NCI-H446 treated with DMSO at 0.1 percent for 48 hours (cell line): ENCODE results near the gene TMEM60.
"Not testable (repeated sequence)": the region's sequence is repeated elsewhere in the genome, so short reads cannot be mapped to it uniquely, and the experiment has no call there.

ENCODE experiments used
- DNase-seq: peaks from one replicate; lab custom pipeline; 2025; lab: John Stamatoyannopoulos, UW

The TMEM60 gene

DNA sequence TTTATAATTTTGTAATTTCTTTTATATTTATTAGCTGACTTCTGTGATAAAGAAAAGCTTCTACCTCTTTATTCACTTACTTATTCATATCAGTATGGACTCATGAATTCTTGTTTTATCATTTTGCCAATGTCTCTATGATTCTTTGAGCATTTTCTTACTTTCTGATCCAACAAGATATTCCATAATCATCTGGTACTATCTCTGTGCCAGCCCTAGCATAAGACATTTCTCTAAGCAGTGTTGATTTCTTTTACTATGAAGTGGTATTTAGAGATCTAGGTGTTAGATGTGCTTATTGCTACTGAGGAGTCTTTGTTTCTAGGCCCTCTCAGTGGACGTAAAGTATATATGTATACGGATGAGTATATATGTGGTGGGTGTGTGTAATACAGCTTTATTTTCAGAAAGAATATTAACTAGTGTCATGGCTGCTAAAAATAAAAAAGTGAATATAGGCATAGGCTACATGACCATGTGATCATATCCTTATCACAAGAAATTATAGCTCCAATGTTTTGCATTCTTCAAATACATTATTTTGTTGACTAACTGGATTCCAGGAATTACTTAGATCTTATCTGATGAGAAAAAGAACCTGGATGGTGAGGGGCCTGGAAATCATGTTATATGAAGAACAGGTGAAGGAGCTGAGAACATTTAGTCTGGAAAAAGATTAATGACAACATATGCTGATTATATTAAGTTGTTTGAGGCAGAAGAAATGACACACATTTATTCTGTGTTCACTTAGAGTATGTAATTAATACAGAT, 13.5 kb upstream of the TMEM60 start:
- DNase-seq: no peak

DNA sequence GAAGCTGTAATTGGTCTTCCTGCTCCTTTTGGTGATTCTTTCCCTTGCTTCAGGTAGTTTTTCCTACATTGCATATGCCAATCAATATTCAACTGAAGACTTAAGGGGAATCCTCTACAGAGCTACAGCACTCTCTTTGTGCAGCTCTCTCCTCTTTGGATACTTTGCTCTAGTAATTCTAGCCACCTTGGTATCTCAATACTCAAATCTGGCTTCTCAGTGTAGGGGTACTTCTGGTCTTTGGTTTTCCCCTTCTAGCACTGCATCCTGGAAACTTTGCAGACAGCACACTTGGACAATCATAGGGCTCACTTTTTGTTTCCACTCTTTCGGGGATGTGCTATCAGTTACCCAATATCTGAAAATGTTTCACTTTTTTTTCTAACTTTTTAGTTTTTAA, 10.3 kb upstream of the TMEM60 start:
- no peak for DNase-seq

DNA sequence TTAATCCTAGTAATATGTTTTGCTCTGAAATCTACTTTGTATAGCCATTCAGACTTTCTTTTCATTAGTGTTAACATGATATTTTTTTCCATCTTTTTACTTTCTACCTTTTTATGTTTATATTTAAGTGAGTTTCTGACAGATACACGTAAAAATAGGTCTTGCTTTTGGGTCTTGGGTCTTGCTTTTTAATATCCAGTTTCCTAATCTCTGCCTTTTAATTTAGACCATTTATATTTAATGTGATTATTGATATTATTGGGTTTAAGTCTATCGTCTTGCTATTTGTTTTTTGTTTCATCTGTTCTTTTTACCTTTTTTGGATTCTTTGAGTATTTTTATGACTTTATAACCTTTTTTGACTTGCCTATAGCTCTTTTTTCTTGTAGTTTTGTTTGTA, 8.2 kb upstream of the TMEM60 start:
- DNase-seq: no peak

DNA sequence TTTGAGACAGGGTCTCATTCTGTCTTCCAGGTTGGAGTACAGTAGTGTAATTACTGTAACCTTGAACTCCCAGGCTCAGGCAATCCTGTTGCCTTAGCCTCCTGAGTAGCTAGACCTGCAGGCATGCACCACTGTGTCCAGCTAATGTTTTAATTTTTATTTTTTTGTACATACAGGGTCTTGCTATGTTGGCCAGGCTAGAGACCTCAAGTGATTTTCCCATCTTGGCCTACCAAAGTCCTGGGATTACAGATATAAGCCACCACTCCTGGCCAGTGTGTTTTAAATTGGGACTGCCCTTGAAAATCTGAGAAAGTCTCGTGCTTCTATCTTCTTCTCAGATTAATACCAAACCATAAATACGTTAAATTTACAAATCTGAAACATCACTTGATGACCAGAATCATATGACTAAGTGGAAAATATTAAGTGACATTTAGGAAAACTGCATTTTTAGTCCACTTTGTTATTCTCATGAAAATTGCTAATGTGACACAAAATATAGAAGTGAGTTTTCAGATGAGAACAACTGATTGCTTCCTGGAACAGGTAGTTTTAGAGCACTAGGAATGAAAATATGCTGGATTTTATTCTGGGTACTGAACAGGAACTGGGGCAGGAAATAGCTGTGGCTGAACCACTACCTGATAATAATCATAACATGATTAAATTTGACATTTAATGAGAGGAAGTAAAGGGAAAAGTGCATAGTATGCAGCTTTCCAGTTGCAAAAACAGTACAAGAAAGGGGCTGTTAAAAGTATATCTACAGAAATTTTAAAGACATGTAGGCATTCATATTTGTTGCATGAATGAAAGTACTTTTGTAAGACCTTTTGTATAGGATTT, 4.5 kb upstream of the TMEM60 start:
- no peak for DNase-seq

DNA sequence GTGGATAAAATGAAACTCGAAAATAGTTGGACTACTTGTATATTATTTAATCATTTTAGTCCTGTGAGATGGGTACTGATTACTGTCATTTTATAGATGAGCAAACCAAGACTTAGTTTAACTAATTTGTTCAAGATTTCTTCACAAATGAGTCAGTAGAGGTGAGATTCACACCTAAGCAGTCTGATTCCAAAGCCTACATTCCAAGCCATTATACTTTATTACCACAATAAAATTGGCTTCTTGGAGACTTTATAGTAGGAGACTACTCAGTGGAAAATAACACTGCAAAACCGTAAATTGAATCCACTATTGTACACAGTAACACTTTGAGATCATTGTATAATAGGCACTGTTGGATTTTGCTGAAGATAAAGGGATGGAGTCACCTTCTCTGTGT, 2.5 kb upstream of the TMEM60 start:
- DNase-seq: no peak

DNA sequence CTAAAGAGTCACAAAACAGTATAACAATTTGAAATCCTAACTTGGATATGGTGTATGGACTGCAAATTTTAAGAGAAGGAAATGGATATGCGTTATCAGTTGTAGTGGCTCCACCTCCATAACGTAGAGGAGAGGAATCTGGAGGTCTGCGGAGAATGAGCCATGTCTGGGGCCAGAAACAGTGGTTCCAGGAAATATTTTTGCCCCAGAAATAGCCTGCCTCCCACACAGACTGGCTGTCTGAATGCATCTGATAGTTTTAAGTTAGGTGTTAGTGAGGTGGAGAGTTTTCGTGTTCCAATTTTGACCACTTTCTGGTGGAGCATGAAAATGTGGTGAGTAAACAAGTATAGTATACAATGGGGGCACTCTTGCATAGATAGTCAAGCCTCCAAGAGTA, 1.9 kb upstream of the TMEM60 start:
- DNase-seq: no peak

DNA sequence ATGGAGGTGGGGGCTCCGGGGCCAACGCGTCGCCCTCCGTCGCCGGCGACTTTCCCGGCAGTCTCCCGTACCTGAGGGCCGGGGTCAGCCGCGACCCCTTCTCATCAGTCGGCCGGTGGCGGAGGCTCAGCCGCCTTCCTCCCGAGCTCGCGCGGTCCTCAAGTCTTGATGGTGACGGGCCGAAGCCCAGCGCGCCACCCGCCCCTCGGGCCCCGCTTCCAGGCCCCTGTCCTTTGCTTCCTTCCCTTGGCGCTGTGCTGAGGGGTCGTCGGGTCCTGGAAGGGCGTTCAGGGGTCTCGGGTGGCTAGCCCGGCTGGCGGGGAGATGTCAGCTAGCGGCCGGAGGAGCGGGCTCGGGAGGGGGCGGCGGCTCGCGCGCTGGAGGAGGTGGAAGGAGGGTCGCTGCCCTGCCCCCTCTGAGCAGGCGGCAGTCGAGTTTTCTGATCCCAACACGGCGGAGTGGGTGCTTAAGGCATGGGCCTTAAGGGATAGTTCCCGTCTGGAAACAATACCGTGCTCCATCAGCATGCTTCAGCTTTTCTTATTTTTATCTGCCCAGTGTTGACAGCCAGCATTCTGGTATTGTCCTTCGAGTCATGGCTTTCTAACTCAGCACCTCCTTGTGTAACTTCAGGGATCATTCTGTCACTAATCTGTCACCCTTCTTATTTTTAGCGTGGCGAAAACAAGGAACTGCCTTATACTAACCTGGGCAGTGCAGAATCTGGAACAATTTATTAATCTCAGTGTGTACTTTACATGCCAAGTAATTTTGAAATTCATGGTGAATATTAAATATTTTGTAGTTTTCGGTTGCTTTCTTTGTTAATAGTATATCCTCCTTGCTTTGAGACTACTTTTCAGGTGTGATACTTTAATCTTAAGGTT, 1.1 kb upstream of the TMEM60 start:
- no peak for DNase-seq

DNA sequence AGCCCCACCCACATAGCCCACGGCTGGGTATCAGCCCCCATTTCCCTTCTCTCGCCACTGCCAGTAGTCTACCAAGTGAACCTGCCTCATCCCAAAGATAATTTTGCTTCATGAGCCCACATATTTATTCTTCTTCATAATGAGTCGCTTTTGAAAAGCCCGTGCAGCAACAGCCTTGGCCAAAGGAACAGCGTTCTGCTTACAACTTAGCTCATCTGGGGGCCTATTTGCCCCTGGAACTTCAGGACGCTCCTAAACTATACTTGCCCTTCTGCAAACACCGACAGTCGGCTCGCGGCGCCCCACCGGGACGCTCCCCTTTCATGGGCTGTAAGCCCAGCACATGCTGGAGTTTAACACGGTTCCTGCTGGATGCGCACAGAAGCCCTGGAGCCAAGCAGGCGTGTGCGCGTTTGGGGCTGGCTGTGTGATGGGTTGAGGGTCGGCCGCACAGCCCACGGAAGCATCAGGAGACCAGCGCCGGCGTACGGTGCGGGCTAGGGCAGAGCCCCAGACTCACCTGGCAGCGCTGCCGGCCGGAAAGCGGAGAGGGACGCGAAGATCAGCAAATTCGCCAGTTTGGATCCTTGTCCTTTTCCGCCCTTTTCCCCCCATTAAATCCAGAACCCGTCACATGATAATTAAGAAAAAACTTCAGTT, 370 bp downstream of the TMEM60 start:
- DNase-seq: no peak

DNA sequence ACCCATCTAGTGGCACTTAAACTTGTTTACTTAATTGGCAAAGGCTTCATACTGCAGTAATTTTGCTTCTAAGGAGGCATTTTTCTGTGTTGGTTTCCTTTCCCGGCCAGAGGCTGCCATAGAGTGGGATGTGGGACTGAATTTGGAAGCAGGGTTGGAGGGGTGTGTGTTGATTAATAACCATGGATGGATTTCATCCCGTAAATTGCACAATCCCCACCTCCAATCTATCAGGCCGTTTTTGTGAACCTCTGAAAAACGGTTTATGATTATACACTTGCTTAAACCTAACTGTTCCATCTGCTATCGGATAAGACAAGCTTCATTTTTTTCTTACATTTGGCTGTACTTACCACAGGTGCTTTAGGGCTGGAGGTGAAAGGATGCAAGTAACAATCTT, 1.3 kb downstream of the TMEM60 start:
- DNase-seq: no peak

DNA sequence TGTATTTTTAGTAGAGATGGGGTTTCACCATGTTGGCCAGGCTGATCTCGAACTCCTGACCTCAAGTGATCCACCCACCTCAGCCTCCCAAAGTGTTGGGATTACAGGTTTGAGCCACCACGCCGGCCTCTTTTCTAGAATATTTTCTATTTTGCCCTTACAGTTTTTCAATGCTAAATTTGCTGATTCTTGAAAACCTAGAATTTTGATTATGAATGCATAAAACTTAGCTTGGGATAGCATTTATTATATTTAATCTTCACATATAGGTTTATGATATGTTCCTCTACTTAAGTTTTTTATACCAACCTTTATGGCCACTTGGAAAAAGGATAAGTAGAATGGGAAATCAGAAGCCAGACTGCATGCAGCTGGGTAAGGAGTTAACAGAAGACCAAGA, 2.1 kb downstream of the TMEM60 start:
- DNase-seq: no peak

DNA sequence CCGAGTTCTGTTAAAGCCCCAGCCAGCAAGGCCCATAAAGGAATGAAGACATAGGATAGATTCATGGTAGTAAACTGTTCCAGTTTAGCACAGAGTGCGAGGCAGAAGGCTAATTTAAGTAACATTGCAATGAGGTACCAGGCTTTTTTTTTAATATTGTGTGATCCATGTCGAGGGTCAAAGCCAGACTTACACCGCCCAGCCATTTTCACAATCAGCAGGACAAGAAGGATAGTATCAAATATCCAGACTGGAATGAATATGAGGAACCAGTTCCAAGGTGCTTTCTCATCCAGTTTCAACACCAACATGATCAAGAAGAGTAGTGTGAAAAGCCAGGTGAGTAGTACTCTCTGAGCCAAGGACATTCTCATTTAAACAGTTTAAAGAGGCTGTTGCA, 4.2 kb downstream of the TMEM60 start:
- no peak for DNase-seq

DNA sequence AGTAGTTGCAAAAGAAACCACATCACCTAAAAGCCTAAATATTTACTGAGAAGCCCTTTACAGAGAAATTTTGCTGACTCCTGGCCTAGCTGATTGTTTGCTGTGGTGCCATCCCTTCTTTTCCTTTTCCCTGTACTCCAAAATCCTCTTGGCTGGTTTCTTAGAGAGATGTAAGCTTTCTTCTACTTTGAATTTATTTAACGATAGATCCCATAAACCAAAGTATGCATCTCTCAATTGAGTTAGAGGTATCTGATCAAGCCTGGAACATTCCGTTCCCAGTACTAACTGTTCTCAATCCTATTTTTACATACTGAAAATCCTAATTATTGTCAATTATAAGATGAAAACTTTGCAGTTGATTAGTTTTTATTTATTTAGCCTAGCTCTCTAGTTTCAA, 6.3 kb downstream of the TMEM60 start:
- DNase-seq: no peak

DNA sequence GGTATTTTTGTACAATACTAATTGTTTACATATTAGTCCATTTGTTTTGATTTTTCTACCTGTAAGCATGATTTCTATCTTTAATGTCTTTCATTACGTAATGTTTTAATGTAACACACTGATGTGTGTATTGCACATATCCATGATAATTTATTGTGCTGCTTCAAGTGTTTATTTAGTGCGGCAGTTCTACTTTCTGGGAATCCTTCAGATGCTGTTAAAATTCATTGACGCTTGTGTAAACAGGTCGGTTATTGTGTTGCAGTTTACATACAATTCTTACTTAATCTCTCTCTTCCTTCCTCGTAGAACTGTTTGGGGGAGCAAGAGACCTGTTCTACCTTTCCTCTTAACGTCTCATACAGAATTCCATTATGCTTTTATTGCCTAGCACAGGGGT, 6.9 kb downstream of the TMEM60 start:
- DNase-seq: no peak

DNA sequence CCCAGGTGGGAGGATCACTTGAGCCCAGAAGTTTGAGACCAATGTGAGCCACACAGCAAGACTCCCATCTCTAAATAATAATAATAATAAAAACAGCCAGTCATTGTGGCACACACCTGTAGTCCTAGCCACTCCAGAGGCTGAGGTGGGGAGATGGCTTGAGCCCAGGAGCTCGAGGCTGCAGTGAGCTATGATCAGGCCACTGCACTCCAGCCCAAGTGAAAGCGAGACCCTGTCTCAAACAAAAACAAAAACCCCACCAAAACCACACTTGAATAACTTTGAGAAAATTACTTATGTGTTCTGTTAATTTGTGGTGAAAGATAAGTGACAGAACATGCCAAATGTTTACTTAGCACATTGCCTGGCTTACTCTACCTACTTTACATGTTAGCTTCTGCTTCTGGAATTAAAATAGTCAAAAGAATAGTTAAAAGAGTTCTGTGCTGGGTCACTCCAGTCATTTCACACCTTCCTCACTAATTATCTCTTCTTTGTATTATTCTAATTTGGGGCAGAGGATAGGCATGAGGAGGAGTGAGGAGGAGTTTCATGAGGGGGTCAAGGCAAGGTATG, 9.8 kb downstream of the TMEM60 start:
- DNase-seq: no peak

DNA sequence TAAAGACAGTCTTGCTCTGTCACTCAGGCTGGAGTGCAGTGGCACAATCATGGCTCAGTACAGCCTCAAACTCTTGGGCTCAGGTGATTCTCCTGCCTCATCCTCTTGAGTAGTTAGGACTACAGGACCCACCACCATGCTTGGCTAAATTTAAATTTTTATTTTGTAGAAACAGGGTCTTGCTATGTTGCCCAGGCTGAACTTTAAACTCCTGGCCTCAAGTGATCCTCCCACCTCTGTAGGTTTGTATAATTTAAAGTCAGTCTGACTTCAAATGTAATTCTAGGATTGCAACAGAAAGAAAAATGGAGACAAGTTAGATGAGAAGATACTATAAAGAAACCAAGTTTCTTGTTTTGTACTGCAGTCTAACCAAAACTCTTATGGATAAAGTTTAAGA, 11.5 kb downstream of the TMEM60 start:
- DNase-seq: no peak

DNA sequence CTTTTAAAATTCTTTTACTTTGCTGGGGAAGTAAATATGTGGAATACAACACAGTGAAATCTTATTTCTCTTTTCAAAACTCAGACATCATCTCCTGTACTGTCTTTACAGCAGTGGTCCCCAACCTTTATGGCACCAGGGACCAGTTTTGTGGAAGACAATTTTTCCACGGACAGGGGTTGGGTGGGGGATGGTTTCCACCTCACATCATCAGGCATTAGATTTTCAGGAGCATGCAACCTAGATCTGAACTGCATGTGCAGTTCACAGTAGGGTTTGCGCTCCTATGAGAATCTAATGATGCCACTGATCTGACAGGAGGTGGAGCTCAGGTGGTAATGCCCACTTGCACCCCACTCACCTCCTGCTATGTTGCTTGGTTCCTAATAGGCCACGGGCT, 12.2 kb downstream of the TMEM60 start:
- no peak for DNase-seq

DNA sequence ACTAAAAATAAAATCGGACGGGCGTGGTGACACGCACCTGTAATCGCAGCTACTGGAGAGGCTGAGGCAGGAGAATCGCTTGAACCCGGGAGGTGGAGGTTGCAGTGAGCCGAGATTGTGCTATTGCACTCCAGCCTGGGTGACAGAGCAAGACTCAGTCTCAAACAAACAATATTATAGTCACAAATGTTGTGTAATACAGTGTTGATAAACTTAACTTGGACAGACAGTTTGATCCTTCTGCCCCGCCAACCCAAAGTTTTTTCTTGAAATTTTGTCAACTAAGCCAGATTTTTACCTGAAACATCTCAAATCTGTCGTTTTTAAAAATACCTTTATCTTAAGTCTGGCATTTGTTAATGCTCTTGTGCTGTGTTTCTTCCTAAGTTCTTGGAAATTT, 13.8 kb downstream of the TMEM60 start:
- DNase-seq: not testable (repeated sequence)

DNA sequence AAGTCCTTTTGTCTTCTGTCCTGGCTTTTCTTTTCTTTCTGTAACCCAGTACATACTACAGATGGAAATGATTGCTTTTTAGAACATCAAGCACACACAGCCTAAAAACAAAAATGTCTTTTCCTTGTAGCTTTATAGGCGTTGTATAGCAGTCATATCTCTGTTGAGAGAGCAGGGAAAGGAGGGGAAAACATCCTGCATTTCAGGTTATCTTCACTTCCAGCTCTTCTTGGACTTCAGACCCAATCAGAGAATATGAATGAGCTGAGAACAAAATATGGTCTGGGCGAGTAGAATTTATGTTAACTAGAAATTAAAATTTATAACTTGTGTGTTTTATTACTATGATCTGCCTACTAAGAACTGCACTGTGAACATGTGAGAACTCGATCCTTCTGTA, 14.7 kb downstream of the TMEM60 start:
- DNase-seq: no peak

DNA sequence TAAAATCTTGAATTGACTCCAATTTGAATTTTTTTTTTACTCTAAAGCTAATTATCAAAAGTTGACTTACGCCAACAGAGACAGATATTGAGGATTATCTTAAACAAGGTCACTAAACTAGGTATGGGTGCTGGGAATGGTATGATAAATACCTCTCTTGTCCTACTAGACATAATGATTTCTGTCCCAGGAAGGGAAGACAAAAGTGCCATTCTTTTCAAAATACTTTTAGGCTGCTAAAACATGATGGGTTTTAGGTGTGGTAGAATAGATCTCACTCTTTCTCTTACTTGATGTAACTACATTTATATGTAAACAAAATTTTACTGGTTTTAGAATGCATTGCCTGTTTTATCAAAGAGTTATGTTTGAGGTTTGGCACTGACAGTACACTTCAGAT, 15.1 kb downstream of the TMEM60 start:
- no peak for DNase-seq

DNA sequence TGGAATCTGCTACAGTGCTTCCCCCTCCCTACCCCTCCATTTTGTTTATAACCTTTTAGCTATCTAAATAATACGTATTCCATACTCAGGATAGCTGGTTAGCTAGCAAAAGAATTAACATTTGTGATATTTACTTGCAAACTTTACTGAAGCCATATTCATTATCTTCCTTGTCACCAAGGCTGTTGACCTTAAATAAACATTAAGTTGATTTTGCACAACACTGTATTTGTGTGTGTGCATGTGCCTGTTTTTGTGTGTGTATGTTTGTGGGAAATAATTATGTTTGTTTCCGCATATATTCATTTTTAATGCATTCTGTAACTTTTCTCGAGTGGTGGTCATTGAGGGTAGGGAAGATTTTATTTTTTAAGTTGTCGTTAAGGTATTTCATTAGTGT, 15.9 kb downstream of the TMEM60 start:
- DNase-seq: no peak

DNA sequence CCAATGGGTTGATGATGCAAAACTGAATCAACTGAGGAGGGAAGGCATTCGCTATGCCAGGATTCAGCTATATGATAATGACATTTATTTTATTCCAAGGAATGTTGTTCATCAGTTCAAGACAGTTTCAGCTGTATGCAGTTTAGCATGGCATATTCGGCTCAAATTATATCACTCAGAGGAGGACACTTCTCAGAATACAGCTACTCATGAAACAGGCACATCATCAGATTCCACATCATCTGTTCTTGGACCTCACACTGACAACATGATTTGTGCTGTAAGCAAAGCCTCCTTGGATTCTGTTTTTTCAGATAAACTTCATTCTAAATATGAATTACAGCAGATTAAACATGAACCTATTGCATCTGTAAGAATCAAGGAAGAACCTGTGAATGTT, 19.7 kb downstream of the TMEM60 start:
- no peak for DNase-seq

DNA sequence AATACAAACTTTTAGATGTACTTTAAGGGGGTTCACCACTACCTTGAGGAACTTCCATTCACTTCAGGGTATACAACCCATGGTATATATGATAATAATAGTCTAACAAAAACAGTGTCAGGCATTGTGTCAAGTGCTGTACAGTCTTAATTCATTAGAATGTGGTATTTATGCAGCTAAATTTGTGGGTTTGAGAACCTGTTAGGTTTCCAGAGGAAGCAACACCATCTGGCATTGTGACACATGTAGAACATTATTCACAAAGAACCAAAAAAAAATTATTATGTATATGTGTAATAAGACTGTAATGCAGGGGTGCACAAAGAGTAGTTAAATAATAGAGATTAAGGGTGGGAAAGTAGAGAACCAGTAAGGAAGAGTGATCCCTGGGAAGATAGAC, 26.3 kb downstream of the TMEM60 start:
- DNase-seq: no peak
